ENCODE measurements around the gene GATA2.

The GATA2 gene

DNA sequence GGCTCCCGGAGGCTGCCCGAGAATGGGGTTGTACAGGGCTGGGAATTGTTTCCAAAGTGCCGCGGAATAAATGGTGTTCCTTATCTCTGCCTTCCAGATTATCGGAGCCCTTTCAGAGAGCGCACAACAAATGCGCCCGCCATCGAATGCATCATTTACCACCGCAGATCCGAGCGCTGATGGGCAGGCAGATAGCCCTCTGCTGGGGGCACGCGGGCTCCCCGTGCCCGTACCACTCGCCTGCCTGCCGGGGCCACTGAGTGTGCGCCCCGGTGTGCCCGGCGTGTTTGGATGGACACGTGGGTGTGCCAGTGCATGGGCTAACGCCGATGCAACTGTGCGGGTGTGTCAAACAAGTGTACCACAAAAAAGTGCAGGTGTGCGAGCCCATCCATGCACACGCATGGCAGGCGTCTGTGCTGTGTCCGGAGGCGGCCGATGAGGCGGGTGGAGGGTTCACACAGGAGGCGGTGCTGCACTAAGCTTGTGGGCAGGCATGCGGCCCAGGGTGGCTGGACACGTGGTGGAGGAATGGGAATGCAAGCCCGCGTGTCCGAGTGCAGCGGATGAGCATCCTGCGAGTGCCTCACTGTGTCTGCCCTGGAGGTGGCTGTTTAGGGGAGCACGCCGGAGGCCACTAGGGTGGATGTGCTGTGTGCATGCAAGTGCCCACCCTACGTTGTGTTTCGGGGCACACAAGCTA lies 3.8 kb upstream of the GATA2 start:
- no peak for DNase-seq (ENCODE audit: extremely low read depth, insufficient read length)
- TF ChIP-seq, protein P1, sequence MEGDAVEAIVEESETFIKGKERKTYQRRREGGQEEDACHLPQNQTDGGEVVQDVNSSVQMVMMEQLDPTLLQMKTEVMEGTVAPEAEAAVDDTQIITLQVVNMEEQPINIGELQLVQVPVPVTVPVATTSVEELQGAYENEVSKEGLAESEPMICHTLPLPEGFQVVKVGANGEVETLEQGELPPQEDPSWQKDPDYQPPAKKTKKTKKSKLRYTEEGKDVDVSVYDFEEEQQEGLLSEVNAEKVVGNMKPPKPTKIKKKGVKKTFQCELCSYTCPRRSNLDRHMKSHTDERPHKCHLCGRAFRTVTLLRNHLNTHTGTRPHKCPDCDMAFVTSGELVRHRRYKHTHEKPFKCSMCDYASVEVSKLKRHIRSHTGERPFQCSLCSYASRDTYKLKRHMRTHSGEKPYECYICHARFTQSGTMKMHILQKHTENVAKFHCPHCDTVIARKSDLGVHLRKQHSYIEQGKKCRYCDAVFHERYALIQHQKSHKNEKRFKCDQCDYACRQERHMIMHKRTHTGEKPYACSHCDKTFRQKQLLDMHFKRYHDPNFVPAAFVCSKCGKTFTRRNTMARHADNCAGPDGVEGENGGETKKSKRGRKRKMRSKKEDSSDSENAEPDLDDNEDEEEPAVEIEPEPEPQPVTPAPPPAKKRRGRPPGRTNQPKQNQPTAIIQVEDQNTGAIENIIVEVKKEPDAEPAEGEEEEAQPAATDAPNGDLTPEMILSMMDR (IDR thresholded peaks at IDR 0.05; ENCODE audit: insufficient read depth, low read length, poor library complexity, severe bottlenecking) = no peak
- Histone ChIP-seq H3K4me3 (replicated peaks; ENCODE audit: low read depth, low read length) (no peak overlapping the region), H3K27me3 (replicated peaks; ENCODE audit: control insufficient read depth, insufficient read depth, low read length) (peaks cover 5% of the 10 kb centered on the region), H3K36me3 (ENCODE audit: control insufficient read depth, insufficient read depth, low read length) (no peaks in the 10 kb centered on the region)

DNA sequence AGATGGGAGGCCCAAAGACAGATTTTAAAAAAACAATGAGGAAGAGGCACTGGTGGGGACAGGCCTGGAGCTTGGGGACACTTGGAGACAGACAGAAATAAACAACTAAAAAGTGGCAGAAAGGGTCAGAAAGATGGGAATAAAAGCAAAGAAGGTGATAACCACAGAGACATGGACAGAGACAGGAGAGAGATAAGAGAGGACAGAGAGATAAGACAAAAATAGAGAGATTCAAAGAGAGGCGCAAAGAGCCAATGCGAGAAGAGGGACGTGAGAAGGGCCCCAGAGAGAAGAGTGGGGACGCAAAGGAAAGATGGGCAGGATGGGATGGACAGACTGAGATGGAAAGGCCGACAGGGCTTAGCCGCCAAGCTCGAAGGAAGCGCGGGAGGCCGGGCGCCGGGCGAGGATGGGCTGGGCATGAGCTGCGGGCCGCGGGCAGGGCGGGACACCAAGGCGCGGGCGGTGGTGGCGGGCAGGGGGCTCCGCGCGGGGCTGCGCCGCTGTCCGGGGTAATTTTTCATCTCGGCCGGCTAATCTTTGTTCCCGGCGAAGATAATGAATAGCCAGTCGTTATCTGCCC lies 3.1 kb upstream of the GATA2 start:
- TF ChIP-seq, protein P1 (IDR thresholded peaks at IDR 0.05; ENCODE audit: insufficient read depth, low read length, poor library complexity, severe bottlenecking) = no peak
- DNase-seq (ENCODE audit: extremely low read depth, insufficient read length) = no peak
- Histone ChIP-seq H3K4me3 (replicated peaks; ENCODE audit: low read depth, low read length) (no peak overlapping the region), H3K36me3 (ENCODE audit: control insufficient read depth, insufficient read depth, low read length) (no peaks in the 10 kb centered on the region), H3K27me3 (replicated peaks; ENCODE audit: control insufficient read depth, insufficient read depth, low read length) (peaks cover 5% of the 10 kb centered on the region)

DNA sequence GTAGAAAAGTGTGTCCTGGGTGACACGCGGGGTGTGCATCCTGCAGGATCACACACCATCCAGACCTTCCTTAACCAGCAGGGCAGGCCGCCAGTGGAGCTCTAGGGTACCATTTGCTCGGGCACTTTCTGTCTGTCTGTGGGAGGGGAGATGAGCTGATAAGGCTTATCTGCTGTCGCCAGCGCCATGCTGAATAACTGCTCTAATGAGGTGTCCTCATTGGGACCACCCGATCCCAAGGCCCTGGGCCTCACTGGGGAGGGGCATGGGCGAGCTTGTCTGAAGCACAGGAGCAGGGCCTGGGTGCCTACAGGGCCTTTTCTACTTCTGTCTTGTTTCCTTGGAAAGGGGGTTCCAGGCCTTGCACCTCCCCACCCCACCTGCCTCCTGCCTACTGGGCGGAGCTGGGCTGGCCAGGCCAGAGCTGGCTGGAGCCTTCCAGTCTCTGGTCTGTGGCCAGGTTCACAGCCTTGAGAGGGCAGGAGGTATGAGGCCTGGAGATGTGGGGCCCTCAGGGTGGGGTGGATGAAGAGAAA lies 2.5 kb upstream of the GATA2 start:
- TF ChIP-seq, protein P1 (IDR thresholded peaks at IDR 0.05; ENCODE audit: insufficient read depth, low read length, poor library complexity, severe bottlenecking) = no peak
- Histone ChIP-seq H3K27me3 (replicated peaks; ENCODE audit: control insufficient read depth, insufficient read depth, low read length) (peaks cover 5% of the 10 kb centered on the region), H3K36me3 (ENCODE audit: control insufficient read depth, insufficient read depth, low read length) (no peaks in the 10 kb centered on the region), H3K4me3 (replicated peaks; ENCODE audit: low read depth, low read length) (no peak overlapping the region)
- no peak for DNase-seq (ENCODE audit: extremely low read depth, insufficient read length)

DNA sequence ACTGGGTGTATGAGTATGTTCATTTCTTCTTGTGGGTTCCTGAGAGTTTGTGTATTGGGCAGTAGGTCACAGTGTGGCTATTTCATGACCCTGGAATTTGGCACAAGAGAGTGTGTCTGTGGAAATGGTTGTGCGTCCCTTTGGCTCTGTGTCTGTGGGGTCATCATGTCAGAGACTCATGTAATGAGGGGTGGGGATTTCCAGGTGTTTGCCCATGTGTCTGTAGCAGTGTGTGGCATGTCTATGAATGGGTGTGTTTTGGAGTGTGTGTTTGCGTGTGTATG lies 1.3 kb upstream of the GATA2 start:
- DNase-seq (ENCODE audit: extremely low read depth, insufficient read length) = no peak
- H3K27me3 ChIP-seq (replicated peaks; ENCODE audit: control insufficient read depth, insufficient read depth, low read length) = peaks cover 6% of the 10 kb centered on the region
- TF ChIP-seq, protein P1 (IDR thresholded peaks at IDR 0.05; ENCODE audit: insufficient read depth, low read length, poor library complexity, severe bottlenecking) = no peak

DNA sequence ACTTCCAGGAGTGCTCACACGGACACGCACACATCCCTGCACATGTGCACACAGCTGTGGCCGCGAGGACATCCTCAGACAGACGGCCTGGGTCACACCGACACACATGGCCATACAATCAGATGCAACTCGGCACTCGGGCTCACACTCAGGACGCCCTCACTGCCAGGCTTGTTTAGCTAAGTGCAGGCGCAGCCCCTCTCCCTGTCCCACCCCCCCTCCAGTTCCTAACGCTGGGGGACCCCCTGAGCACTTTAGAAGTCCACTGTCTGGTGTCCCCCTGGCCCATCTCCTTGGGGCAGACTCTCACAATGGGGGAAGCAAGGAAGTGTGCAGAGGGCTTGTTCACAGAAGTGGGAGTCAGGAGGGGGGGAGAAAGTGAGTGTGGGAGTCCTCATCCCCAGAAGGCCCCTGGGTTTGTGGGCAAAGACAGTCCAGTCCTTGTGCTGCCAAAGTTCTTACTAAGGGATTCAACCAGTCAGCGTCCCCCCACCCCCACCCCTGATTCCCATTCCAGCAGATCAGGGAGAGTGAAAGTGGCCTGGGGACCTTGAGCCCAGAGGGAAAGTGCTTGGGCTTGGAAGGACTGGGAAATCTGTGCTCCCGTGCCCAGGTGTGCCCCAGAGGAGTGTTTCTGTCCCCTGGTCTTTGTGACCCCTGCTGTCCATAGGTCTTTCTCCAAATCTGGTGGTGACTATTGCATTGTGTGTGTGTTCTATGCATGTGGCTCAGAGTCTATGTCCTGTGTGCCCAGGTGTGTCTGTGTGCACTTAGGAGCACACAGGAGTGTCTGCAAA lies 767 bp upstream of the GATA2 start:
- no peak overlapping the region for H3K4me3 ChIP-seq (replicated peaks; ENCODE audit: low read depth, low read length)
- TF ChIP-seq, protein P1 (IDR thresholded peaks at IDR 0.05; ENCODE audit: insufficient read depth, low read length, poor library complexity, severe bottlenecking) = no peak
- H3K36me3 ChIP-seq (ENCODE audit: control insufficient read depth, insufficient read depth, low read length) = no peaks in the 10 kb centered on the region
- DNase-seq (ENCODE audit: extremely low read depth, insufficient read length) = no peak
- peaks cover 5% of the 10 kb centered on the region for H3K27me3 ChIP-seq (replicated peaks; ENCODE audit: control insufficient read depth, insufficient read depth, low read length)

More for the DNA sequence above, 1.3 kb upstream of the GATA2 start:
- Histone ChIP-seq H3K4me3 (replicated peaks; ENCODE audit: low read depth, low read length) (no peak overlapping the region), H3K36me3 (ENCODE audit: control insufficient read depth, insufficient read depth, low read length) (no peaks in the 10 kb centered on the region)

Measured in GM06990 (cell line).